Measurements from ENCODE around the gene MAP3K6. TPM values are rescaled to one million over a fixed set of nuclear protein-coding genes. Genes with fewer than 3 reads are reported as not detected.

Gene MAP3K6
- total RNA-seq, 2 donors from 2014 or later, result 21.7 to 41.0 TPM

GRCh38 chr1:27358038-27358927 lies 8.5 kb downstream of the MAP3K6 start:
- intact Hi-C loops (cut with DNase I), result no loop called here

GRCh38 chr1:27357281-27358037 lies 9.3 kb downstream of the MAP3K6 start:
- Histone ChIP-seq H3K36me3 (no peaks in the 10 kb centered on the region), H3K4me3 (peak overlapping the region; percentile 14), H3K9ac (ENCODE audit: low read depth in 2 of 2, low read length in 2 of 2) (peak overlapping the region; percentile 48 to 68), H3K4me1 (peaks cover 13% of the 10 kb centered on the region), H3K27me3 (no peaks in the 10 kb centered on the region), H3K27ac (peak overlapping the region; percentile 26), H3K9me3 (no peaks in the 10 kb centered on the region)
- intact Hi-C loops (cut with DNase I), result no loop called here
- DNase-seq, result peak; percentile 74
- TF ChIP-seq CTCF (IDR thresholded peaks at IDR 0.05), result peak; percentile 98

More at GRCh38 chr1:27358038-27358927, 8.5 kb downstream of the MAP3K6 start:
- DNase-seq, result no peak
- H3K9ac ChIP-seq (ENCODE audit: low read depth in 2 of 2, low read length in 2 of 2), result peak overlapping the region in 1 of 2 donors; percentile 68
- H3K4me1 ChIP-seq, result peaks cover 13% of the 10 kb centered on the region
- TF ChIP-seq CTCF (IDR thresholded peaks at IDR 0.05), result no peak
- H3K27me3 ChIP-seq, result no peaks in the 10 kb centered on the region
- no peaks in the 10 kb centered on the region for H3K9me3 ChIP-seq
- no peak overlapping the region for H3K4me3 ChIP-seq
- no peaks in the 10 kb centered on the region for H3K36me3 ChIP-seq
- no peak overlapping the region for H3K27ac ChIP-seq

GRCh38 chr1:27356619-27357280 lies 10.0 kb downstream of the MAP3K6 start:
- peak overlapping the region; percentile 14 for H3K4me3 ChIP-seq

GRCh38 chr1:27356277-27356618 lies 10.5 kb downstream of the MAP3K6 start:
- Histone ChIP-seq H3K27ac (no peak overlapping the region), H3K4me3 (no peak overlapping the region)
- intact Hi-C loops (cut with DNase I), result no loop called here

More at GRCh38 chr1:27356619-27357280, 10.0 kb downstream of the MAP3K6 start:
- H3K27me3 ChIP-seq, result no peaks in the 10 kb centered on the region
- TF ChIP-seq CTCF (IDR thresholded peaks at IDR 0.05), result no peak
- intact Hi-C loops (cut with DNase I), result no loop called here
- H3K9me3 ChIP-seq, result no peaks in the 10 kb centered on the region
- peak overlapping the region; percentile 26 for H3K27ac ChIP-seq
- H3K9ac ChIP-seq (ENCODE audit: low read depth in 2 of 2, low read length in 2 of 2), result peak overlapping the region; percentile 48 to 68
- DNase-seq, result peak; percentile 90
- H3K36me3 ChIP-seq, result no peaks in the 10 kb centered on the region
- H3K4me1 ChIP-seq, result peaks cover 13% of the 10 kb centered on the region

More at GRCh38 chr1:27356277-27356618, 10.5 kb downstream of the MAP3K6 start:
- DNase-seq, result no peak
- no peaks in the 10 kb centered on the region for H3K9me3 ChIP-seq
- peaks cover 14% of the 10 kb centered on the region for H3K4me1 ChIP-seq
- no peak for TF ChIP-seq CTCF (IDR thresholded peaks at IDR 0.05)
- H3K36me3 ChIP-seq, result no peaks in the 10 kb centered on the region
- H3K9ac ChIP-seq (ENCODE audit: low read depth in 2 of 2, low read length in 2 of 2), result no peak overlapping the region
- no peaks in the 10 kb centered on the region for H3K27me3 ChIP-seq
